ENCODE measurements around the gene TXN2.
"Not testable (repeated sequence)": the region's sequence is repeated elsewhere in the genome, so short reads cannot be mapped to it uniquely, and the experiment has no call there.

The TXN2 gene

DNA sequence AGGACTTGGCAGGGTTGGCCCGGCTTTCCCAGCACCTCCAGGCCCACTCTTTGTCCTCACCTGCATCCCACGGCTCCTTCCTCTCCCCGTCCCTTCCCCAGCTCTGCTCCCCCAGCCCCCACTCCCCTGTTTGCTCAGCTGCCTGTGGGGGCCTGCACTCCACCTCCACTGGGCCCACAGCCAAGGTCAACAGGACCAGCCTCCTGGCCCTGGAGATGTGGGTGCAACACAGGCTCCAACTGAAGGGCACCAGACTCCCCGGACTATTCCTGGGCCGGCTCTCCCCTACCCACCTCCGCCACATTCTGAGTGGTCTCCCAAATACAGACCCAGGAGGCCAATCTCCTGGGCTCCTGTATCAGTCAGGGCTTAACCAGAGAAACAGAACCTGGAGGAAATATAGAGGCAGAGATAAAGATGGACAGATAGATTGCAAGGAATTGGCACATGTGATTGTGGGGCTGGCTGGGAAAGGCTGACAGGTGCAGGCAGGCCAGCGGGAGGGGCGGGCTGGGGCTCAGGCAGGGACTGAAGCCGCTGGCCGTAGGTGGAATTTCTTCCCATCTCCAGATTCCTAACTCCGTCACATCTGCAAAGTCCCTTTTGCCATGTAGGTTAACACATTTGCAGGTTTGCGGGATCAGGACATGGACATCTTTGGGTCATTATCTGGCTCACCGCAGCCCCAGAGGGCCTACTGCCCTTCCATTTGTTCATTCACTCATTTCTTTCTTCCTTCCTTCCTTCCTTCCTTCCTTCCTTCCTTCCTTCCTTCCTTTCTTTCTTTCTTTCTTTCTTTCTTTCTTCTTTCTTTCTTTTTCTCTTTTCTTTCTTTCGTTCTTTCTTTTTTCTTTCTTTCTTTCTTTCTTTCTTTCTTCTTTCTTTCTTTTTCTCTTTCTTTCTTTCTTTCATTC, 47.9 kb downstream of the TXN2 start:
- DNase-seq (ENCODE audit: low read depth) = no peak
- H3K4me3 ChIP-seq (ENCODE audit: low read length) = no peak overlapping the region
- TF ChIP-seq, protein P1, sequence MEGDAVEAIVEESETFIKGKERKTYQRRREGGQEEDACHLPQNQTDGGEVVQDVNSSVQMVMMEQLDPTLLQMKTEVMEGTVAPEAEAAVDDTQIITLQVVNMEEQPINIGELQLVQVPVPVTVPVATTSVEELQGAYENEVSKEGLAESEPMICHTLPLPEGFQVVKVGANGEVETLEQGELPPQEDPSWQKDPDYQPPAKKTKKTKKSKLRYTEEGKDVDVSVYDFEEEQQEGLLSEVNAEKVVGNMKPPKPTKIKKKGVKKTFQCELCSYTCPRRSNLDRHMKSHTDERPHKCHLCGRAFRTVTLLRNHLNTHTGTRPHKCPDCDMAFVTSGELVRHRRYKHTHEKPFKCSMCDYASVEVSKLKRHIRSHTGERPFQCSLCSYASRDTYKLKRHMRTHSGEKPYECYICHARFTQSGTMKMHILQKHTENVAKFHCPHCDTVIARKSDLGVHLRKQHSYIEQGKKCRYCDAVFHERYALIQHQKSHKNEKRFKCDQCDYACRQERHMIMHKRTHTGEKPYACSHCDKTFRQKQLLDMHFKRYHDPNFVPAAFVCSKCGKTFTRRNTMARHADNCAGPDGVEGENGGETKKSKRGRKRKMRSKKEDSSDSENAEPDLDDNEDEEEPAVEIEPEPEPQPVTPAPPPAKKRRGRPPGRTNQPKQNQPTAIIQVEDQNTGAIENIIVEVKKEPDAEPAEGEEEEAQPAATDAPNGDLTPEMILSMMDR (conservative IDR thresholded peaks at IDR 0.05; ENCODE audit: low read depth, low read length) = no peak

DNA sequence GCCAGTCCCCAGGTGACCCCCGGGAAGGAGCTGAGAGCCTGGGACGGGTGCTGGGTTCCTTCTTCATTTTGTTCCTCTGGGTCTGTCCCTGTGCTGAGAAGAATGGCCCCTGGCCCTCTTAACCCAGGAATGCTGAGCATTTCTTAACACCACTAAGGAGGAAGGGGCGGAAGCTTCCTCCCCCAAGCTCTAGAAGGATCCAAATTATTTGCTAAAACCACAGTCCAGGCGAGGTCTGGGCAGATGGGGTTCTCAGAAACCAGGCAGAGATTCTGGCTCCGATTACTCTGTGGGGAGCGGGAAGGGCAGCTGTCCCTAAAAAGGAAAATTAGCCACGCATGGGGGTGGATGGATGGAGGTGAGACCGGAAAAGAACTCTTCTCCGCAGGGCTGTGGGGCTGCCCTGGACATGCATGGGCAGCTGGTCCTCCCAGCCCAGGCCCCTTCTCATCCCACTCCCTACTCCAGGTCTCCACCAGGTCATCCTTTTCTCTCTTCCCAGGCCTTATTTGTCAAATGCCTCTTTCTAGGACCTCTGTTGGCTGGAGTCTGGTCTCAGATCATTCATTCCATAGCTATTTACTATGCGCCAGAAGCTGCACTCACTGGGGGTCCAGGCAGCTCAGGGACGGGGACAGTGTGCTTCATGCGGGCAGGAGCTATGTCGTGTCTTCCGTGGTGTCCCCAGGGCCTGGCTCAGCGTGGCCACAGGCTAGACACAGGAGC, 48.7 kb downstream of the TXN2 start:
- no peak for DNase-seq (ENCODE audit: low read depth)
- TF ChIP-seq, protein P1 (conservative IDR thresholded peaks at IDR 0.05; ENCODE audit: low read depth, low read length) = no peak
- H3K4me3 ChIP-seq (ENCODE audit: low read length) = no peak overlapping the region

DNA sequence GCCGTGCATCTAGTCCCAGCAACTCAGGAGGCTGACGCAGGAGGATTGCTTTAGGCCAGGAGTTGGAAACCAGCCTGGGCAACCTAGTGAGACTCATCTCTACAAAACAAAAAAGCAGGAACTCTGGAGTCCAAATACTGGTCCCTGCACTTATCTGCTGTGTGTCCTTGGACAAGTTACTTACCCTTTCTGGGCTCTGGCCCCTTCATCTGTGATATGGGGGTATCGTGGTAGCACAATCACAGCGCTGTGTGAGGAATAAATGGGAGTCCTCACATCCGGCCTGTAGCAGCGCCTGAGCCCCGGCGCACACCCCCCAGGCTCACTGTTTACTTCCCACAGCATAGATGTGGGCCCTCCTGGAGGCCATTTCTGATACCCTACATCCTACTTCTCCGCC, 49.5 kb downstream of the TXN2 start:
- no peak overlapping the region for H3K4me3 ChIP-seq (ENCODE audit: low read length)
- TF ChIP-seq, protein P1 (conservative IDR thresholded peaks at IDR 0.05; ENCODE audit: low read depth, low read length) = no peak
- DNase-seq (ENCODE audit: low read depth) = no peak

DNA sequence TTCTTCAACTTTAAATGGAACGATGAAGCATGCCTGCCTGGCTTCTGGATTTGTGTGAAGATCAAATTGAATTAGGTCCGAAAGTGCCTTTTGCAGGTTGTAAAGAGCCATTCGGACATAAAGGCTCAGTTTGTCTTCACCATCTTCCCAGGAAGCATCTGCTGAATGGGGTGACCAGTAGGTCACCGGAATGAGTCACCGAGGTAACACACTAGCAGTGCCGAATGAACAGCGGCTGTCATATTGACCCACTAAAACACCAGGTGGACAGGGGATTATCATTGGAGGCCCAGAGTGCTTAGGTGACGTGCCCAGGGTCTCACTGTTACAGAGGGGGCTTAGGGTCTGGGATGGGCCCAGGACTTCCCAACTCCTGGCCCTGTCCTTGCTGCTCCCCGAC, 50.6 kb downstream of the TXN2 start:
- no peak for DNase-seq (ENCODE audit: low read depth)
- no peak overlapping the region for H3K4me3 ChIP-seq (ENCODE audit: low read length)
- TF ChIP-seq, protein P1 (conservative IDR thresholded peaks at IDR 0.05; ENCODE audit: low read depth, low read length) = no peak

DNA sequence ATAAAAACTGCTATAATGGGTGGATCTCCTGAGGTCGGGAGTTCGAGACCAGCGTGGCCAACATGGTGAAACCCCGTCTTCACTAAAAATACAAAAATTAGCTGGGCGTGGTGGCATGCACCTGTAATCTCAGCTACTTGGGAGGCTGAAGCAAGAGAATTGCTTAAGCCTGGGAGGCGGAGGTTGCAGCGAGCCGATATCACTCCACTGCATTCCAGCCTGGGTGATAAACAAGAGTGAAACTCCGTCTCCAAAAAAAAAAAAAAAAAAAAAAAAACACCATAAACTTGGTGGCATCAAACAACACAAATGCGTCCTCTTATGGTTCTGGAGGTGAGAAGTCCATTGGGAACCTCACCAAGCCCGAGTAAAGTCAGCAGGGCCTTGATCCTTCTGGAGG, 53.5 kb downstream of the TXN2 start:
- not testable (repeated sequence) for DNase-seq (ENCODE audit: low read depth); H3K4me3 ChIP-seq (ENCODE audit: low read length)

DNA sequence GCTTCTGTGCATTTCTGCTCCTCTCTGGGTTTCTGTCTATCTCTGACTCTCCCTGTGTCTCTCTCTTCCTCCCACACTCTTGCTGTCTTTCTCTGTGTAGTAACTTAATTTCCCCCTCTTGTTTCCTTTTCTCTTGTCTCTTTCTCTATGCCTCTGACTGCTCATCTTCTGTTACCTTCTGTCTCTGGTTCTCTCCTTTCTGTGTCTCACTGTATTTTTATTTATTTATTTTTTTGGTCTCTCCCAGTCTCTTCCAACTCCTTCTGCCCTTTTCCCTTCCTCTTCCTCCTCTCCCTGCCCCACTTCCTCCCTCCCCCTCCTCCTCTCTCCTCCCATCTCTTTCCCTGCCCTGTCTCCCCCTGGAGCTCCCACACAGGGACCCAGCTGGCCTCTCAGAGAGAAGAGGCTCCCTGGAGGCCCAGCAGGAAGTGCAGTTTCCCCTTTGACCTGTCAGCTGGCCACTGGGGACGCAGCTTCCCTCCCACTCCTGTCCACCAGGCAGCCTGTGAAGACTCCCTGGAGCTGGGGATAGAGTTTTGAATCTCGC, 55.4 kb downstream of the TXN2 start:
- no peak overlapping the region for H3K4me3 ChIP-seq (ENCODE audit: low read length)
- TF ChIP-seq, protein P1 (conservative IDR thresholded peaks at IDR 0.05; ENCODE audit: low read depth, low read length) = no peak
- no peak for DNase-seq (ENCODE audit: low read depth)

DNA sequence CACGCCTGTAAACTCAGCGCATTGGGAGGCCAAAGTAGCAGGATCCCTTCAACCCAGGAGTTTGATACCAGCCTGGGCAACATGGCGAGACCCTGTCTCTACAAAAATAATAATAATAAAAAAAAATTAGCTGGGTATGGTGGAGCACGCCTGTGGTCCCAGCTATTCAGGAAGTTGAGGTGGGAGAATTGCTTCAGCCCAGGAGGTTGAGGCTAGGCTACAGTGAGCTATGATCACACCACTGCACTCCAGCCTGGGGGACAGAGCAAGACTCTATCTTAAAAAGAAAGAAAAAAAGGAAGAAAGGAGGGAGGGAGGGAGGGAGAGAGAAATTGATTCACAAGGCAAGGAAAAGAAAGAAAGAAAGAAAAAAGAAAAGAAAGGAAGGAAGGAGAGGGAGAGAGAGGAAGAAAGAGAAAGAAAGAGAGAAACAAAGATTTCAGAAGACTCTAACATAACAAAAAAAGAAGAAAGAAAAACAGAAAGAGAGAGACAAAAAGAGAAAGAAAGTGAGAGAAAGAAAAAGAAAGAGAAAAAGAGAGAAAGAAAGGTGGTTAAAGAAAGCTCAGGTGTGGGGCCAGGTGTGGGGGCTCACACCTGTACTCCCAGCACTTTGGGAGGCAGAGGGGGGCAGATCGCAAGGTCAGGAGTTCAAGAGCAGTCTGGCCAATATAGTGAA, 56.4 kb downstream of the TXN2 start:
- no peak overlapping the region for H3K4me3 ChIP-seq (ENCODE audit: low read length)
- DNase-seq (ENCODE audit: low read depth) = no peak
- TF ChIP-seq, protein P1 (conservative IDR thresholded peaks at IDR 0.05; ENCODE audit: low read depth, low read length) = no peak

DNA sequence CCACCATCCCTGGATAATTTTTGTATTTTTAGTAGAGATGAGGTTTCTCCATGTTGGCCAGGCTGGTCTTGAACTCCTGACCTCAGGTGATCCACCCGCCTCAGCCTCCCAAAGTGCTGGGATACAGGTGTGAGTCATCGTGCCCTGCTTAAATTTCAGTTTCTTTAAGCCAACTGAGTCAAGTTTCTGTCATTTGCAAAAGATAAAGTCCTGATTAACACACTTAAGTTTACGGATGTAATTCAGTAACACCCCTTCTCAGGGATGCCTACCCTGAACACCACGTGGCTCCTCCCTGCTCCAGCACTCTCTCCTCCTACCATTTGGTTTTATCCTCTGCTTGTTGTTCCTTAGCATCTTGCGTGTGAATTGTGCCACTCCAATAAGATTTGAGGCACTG, 57.0 kb downstream of the TXN2 start:
- H3K4me3 ChIP-seq (ENCODE audit: low read length); DNase-seq (ENCODE audit: low read depth): not testable (repeated sequence)
